ENCODE results near the gene KCNQ4.
A peak's percentile ranks its signal among the peaks of the same experiment; 100 is the strongest.

The KCNQ4 gene

GRCh38 chr1:40766560-40766959 is 17.0 kb upstream of the KCNQ4 start:
- H3K4me2 ChIP-seq (ENCODE audit: insufficient read depth, low read length), result no peak overlapping the region
- no peaks in the 10 kb centered on the region for H3K9me3 ChIP-seq (ENCODE audit: insufficient read depth, low read length, severe bottlenecking)
- TF ChIP-seq CTCF (IDR thresholded peaks at IDR 0.05; ENCODE audit: borderline replicate concordance, extremely low read depth, low read length, poor library complexity, severe bottlenecking) (no peak), EZH2 (IDR thresholded peaks at IDR 0.05; ENCODE audit: borderline replicate concordance, low read depth, low read length, severe bottlenecking) (no peak)
- H4K20me1 ChIP-seq (ENCODE audit: insufficient read depth, low read length), result peaks cover 13% of the 10 kb centered on the region; the same call in 1 of the 2 replicates
- no peaks in the 10 kb centered on the region for H3K79me2 ChIP-seq (ENCODE audit: insufficient read depth, low read length)
- H3K27me3 ChIP-seq (ENCODE audit: insufficient read depth, low read length, poor library complexity), result no peaks in the 10 kb centered on the region
- H3K9ac ChIP-seq (ENCODE audit: low read depth, low read length), result no peak overlapping the region
- no peak overlapping the region for H3K27ac ChIP-seq (ENCODE audit: low read length)
- DNase-seq, result no peak
- peaks cover 4% of the 10 kb centered on the region; the same call in 1 of the 2 replicates for H3K4me1 ChIP-seq (ENCODE audit: insufficient read depth, low read length)
- peaks cover 95% of the 10 kb centered on the region for H3K36me3 ChIP-seq (ENCODE audit: insufficient read depth, low read length)
- H2AFZ ChIP-seq (ENCODE audit: low read depth, low read length), result no peak overlapping the region
- no peak for ATAC-seq (ENCODE audit: insufficient read depth, low read depth)
- H3K4me3 ChIP-seq (ENCODE audit: low read depth in 1 of 2, low read length in 2 of 2), result no peak overlapping the region

GRCh38 chr1:40768146-40768990 is 15.2 kb upstream of the KCNQ4 start:
- 0 out of 2 replicates have a peak, but pooled peaks cover 13% of the 10 kb centered on the region for H4K20me1 ChIP-seq (ENCODE audit: insufficient read depth, low read length)
- H3K36me3 ChIP-seq (ENCODE audit: insufficient read depth, low read length), result peaks cover 88% of the 10 kb centered on the region
- no peak overlapping the region for H3K4me3 ChIP-seq (ENCODE audit: low read depth in 1 of 2, low read length in 2 of 2)
- H3K4me1 ChIP-seq (ENCODE audit: insufficient read depth, low read length), result peaks cover 4% of the 10 kb centered on the region; the same call in 1 of the 2 replicates
- DNase-seq (no peak), ATAC-seq (ENCODE audit: insufficient read depth, low read depth) (no peak)
- H3K9me3 ChIP-seq (ENCODE audit: insufficient read depth, low read length, severe bottlenecking), result no peaks in the 10 kb centered on the region
- H3K4me2 ChIP-seq (ENCODE audit: insufficient read depth, low read length), result no peak overlapping the region
- no peaks in the 10 kb centered on the region for H3K27me3 ChIP-seq (ENCODE audit: insufficient read depth, low read length, poor library complexity)
- H3K27ac ChIP-seq (ENCODE audit: low read length), result no peak overlapping the region
- no peak overlapping the region for H2AFZ ChIP-seq (ENCODE audit: low read depth, low read length)
- no peak overlapping the region for H3K9ac ChIP-seq (ENCODE audit: low read depth, low read length)
- no peaks in the 10 kb centered on the region for H3K79me2 ChIP-seq (ENCODE audit: insufficient read depth, low read length)
- TF ChIP-seq CTCF (IDR thresholded peaks at IDR 0.05; ENCODE audit: borderline replicate concordance, extremely low read depth, low read length, poor library complexity, severe bottlenecking), result no peak
- TF ChIP-seq EZH2 (IDR thresholded peaks at IDR 0.05; ENCODE audit: borderline replicate concordance, low read depth, low read length, severe bottlenecking), result no peak

GRCh38 chr1:40769815-40770214 is 13.8 kb upstream of the KCNQ4 start:
- H3K4me1 ChIP-seq (ENCODE audit: insufficient read depth, low read length), result no peaks in the 10 kb centered on the region
- no peak overlapping the region for H3K27ac ChIP-seq (ENCODE audit: low read length)
- H2AFZ ChIP-seq (ENCODE audit: low read depth, low read length), result no peak overlapping the region
- H3K27me3 ChIP-seq (ENCODE audit: insufficient read depth, low read length, poor library complexity), result no peaks in the 10 kb centered on the region
- no peaks in the 10 kb centered on the region for H3K9me3 ChIP-seq (ENCODE audit: insufficient read depth, low read length, severe bottlenecking)
- ATAC-seq (ENCODE audit: insufficient read depth, low read depth), result peak; percentile 48; the same call in 1 of the 3 replicates
- peaks cover 84% of the 10 kb centered on the region for H3K36me3 ChIP-seq (ENCODE audit: insufficient read depth, low read length)
- no peak overlapping the region for H3K4me2 ChIP-seq (ENCODE audit: insufficient read depth, low read length)
- TF ChIP-seq CTCF (IDR thresholded peaks at IDR 0.05; ENCODE audit: borderline replicate concordance, extremely low read depth, low read length, poor library complexity, severe bottlenecking) (peak; percentile 50), EZH2 (IDR thresholded peaks at IDR 0.05; ENCODE audit: borderline replicate concordance, low read depth, low read length, severe bottlenecking) (no peak)
- peak; percentile 20 for DNase-seq
- no peak overlapping the region for H3K9ac ChIP-seq (ENCODE audit: low read depth, low read length)
- 0 out of 2 replicates have a peak, but pooled peaks cover 13% of the 10 kb centered on the region for H4K20me1 ChIP-seq (ENCODE audit: insufficient read depth, low read length)
- no peaks in the 10 kb centered on the region for H3K79me2 ChIP-seq (ENCODE audit: insufficient read depth, low read length)
- H3K4me3 ChIP-seq (ENCODE audit: low read depth in 1 of 2, low read length in 2 of 2), result no peak overlapping the region

All from DND-41 (cell line).